PC-9 (cell line): ENCODE results near the gene SEMA4B.

ENCODE experiments used
- CTCF ChIP-seq: fragments of 200-600 bp; sonication (generic); conservative IDR thresholded peaks from 2 replicates; pipeline ENCODE4 v1.6.1; 2017; ENCODE audit warnings: mixed run types, antibody characterized with exemption, mild to moderate bottlenecking, moderate library complexity
- EZH2 ChIP-seq: fragments of 200-600 bp; sonication (generic); IDR thresholded peaks from 2 replicates; pipeline ENCODE4 v1.8.0; 2017; ENCODE audit warnings: antibody characterized with exemption, low read depth

GRCh38 chr15:90203922-90204321, 2.8 kb downstream of the SEMA4B start:
- TF ChIP-seq CTCF = no peak
- no peak for TF ChIP-seq EZH2
